HG02885 (cell line): ENCODE data around the gene LRRC73.
A peak's percentile ranks its signal among the peaks of the same experiment; 100 is the strongest.
"Not testable (repeated sequence)": the region's sequence is repeated elsewhere in the genome, so short reads cannot be mapped to it uniquely, and the experiment has no call there.

ENCODE experiments used
- ATAC-seq: cut with Tn5 transposase; IDR thresholded peaks from one replicate; pipeline ENCODE4 v1.9.1; 2021; ENCODE audit warnings: mild to moderate bottlenecking; ENCODE audit not compliant: unreplicated experiment, poor library complexity

Gene LRRC73

GRCh38 chr6:43515808-43516207 lies 5.7 kb upstream of the LRRC73 start:
- no peak for ATAC-seq

GRCh38 chr6:43511824-43512415 lies 1.8 kb upstream of the LRRC73 start:
- ATAC-seq = no peak

GRCh38 chr6:43510827-43511163 lies 649 bp upstream of the LRRC73 start:
- ATAC-seq = no peak

- peak; percentile 2 for ATAC-seq
These were observed 783 bp downstream of the LRRC73 start for GRCh38 chr6:43509142-43509983.

GRCh38 chr6:43508481-43509141 lies 1.5 kb downstream of the LRRC73 start:
- no peak for ATAC-seq

GRCh38 chr6:43506667-43507471 lies 3.3 kb downstream of the LRRC73 start:
- ATAC-seq = no peak

- ATAC-seq = no peak
These were observed 4.0 kb downstream of the LRRC73 start for GRCh38 chr6:43506171-43506570.

- no peak for ATAC-seq
These were observed 4.4 kb downstream of the LRRC73 start for GRCh38 chr6:43505718-43506117.

GRCh38 chr6:43504756-43505593 lies 5.2 kb downstream of the LRRC73 start:
- no peak for ATAC-seq

GRCh38 chr6:43503443-43503842 lies 6.7 kb downstream of the LRRC73 start:
- no peak for ATAC-seq

- no peak for ATAC-seq
These were observed 7.5 kb downstream of the LRRC73 start for GRCh38 chr6:43502666-43503065.

GRCh38 chr6:43500921-43501320 lies 9.2 kb downstream of the LRRC73 start:
- ATAC-seq = no peak

GRCh38 chr6:43499028-43499815 lies 10.9 kb downstream of the LRRC73 start:
- no peak for ATAC-seq

- not testable (repeated sequence) for ATAC-seq
These were observed 11.9 kb downstream of the LRRC73 start for GRCh38 chr6:43498291-43498690.

- ATAC-seq = no peak
These were observed 12.5 kb downstream of the LRRC73 start for GRCh38 chr6:43497689-43498088.

- ATAC-seq = no peak
These were observed 13.1 kb downstream of the LRRC73 start for GRCh38 chr6:43497129-43497396.

- ATAC-seq = no peak
These were observed 13.6 kb downstream of the LRRC73 start for GRCh38 chr6:43496370-43497128.

GRCh38 chr6:43495409-43495941 lies 14.7 kb downstream of the LRRC73 start:
- ATAC-seq = no peak
